ENCODE measurements around the gene VIP. TPM values are rescaled to one million over a fixed set of nuclear protein-coding genes. Genes with fewer than 3 reads are reported as not detected.

The VIP gene
- total and polyA plus RNA-seq, 10 donors: 1.5 to 25.2 (median 3.1) TPM

DNA sequence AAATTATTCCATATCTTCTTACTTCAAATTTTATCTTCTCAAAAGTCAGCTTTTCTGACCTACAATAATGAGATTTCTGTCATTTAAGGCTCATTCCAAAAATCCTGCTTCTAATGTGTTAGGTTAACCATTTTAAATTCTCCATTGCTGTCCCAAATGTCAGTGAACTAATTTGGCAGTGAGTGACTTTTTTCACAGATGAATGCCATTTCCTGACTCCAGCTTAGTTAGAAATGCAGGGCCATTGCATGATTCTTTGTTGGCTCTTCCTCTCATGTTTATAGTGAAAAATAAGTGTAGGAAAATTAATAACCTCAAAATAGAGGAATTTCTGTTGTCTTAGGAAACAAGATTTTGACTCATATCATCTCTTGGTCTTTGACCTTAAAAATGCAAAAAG is 44.1 kb downstream of the VIP start:
- no peak overlapping the region for H3K27ac ChIP-seq
- no peaks in the 10 kb centered on the region for H3K36me3 ChIP-seq
- intact Hi-C loops (cut with DNase I; ENCODE audit: low total_unique reads): no loop called here
- H3K9me3 ChIP-seq: no peaks in the 10 kb centered on the region
- TF ChIP-seq, protein P1, sequence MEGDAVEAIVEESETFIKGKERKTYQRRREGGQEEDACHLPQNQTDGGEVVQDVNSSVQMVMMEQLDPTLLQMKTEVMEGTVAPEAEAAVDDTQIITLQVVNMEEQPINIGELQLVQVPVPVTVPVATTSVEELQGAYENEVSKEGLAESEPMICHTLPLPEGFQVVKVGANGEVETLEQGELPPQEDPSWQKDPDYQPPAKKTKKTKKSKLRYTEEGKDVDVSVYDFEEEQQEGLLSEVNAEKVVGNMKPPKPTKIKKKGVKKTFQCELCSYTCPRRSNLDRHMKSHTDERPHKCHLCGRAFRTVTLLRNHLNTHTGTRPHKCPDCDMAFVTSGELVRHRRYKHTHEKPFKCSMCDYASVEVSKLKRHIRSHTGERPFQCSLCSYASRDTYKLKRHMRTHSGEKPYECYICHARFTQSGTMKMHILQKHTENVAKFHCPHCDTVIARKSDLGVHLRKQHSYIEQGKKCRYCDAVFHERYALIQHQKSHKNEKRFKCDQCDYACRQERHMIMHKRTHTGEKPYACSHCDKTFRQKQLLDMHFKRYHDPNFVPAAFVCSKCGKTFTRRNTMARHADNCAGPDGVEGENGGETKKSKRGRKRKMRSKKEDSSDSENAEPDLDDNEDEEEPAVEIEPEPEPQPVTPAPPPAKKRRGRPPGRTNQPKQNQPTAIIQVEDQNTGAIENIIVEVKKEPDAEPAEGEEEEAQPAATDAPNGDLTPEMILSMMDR (IDR thresholded peaks at IDR 0.05 in 8 of 11, conservative IDR thresholded peaks at IDR 0.05 in 3 of 11): no peak
- TF ChIP-seq POLR2AphosphoS5 (IDR thresholded peaks at IDR 0.05) (no peak), POLR2A (IDR thresholded peaks at IDR 0.05) (no peak)
- no peaks in the 10 kb centered on the region for H3K4me1 ChIP-seq
- H3K27me3 ChIP-seq (replicated peaks in 1 of 7): no peaks in the 10 kb centered on the region
- no peak for DNase-seq
- H3K4me3 ChIP-seq: no peak overlapping the region

DNA sequence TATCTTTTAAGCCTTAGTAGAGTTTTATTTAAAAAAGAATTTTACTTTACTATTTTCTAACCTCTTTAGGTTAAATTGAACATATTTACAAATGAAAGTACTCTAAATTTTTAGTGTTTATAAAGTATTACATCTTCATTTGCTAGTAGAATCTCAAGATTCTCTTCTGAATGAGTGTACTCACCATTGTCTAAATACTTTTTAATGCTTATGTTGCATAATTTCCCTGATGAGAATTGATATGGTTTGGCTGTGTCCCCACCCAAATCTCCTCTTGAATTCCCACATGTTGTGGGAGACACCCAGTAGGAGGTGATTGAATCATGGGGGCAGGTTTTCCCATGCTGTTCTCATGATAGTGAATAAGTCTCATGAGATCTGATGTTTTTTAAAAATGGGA is 53.6 kb downstream of the VIP start:
- Histone ChIP-seq H3K27me3 (replicated peaks in 1 of 7) (no peaks in the 10 kb centered on the region), H3K4me1 (no peaks in the 10 kb centered on the region), H3K36me3 (no peaks in the 10 kb centered on the region), H3K9me3 (peaks cover 0 to 6% (median 0%) of the 10 kb centered on the region in 8 donors), H3K4me3 (no peak overlapping the region), H3K27ac (no peak overlapping the region)
- no peak for DNase-seq
- intact Hi-C loops (cut with DNase I; ENCODE audit: low total_unique reads): no loop called here
- TF ChIP-seq POLR2AphosphoS5 (IDR thresholded peaks at IDR 0.05): no peak
- TF ChIP-seq, protein P1 (IDR thresholded peaks at IDR 0.05 in 8 of 11, conservative IDR thresholded peaks at IDR 0.05 in 3 of 11): no peak
- no peak for TF ChIP-seq POLR2A (IDR thresholded peaks at IDR 0.05)

Other genes starting within 250 kb of the VIP start
- 100 to 1,000 TPM; 171 to 336 (median 316) TPM for gene SYNE1, start 113.4 kb upstream of the VIP start, total RNA-seq
- gene SYNE1, start 113.4 kb upstream of the VIP start, polyA plus RNA-seq: 10 to 100 TPM; 27.8 to 48.4 (median 35.7) TPM
- 10 to 100 TPM; 26.9 to 67.4 (median 62.7) TPM for gene MYCT1, start 52.9 kb upstream of the VIP start, total RNA-seq
- 10 to 100 TPM in 2 of 3 donors, 1 to 10 TPM in 1; 8.8 to 25.3 (median 11.3) TPM for gene MYCT1, start 52.9 kb upstream of the VIP start, polyA plus RNA-seq
- 10 to 100 TPM in 3 of 7 donors, 1 to 10 TPM in 4; 7.0 to 15.0 (median 9.9) TPM for gene FBXO5, start 232.2 kb downstream of the VIP start, total RNA-seq
- 1 to 10 TPM; 4.8 to 6.7 (median 5.4) TPM for gene FBXO5, start 232.2 kb downstream of the VIP start, polyA plus RNA-seq